ENCODE measurements around the gene TST. TPM values are rescaled to one million over a fixed set of nuclear protein-coding genes. Genes with fewer than 3 reads are reported as not detected.
A peak's percentile ranks its signal among the peaks of the same experiment; 100 is the strongest.

TST gene
- total and polyA plus RNA-seq, 2 of the 8 experiments (the other 6 are each of a cell fraction or from before 2014, with no cell fraction given): 22.6 to 61.6 TPM

- Histone ChIP-seq H2AK5ac (ENCODE audit: low read depth, low read length) (no peak overlapping the region), H2BK120ac (replicated peaks; ENCODE audit: low read depth, low read length) (no peak overlapping the region), H3K14ac (ENCODE audit: insufficient read length) (no peak overlapping the region), H3K79me1 (ENCODE audit: low read depth, low read length) (no peaks in the 10 kb centered on the region), H2BK5ac (ENCODE audit: low read depth, low read length) (no peak overlapping the region), H4K20me1 (replicated peaks in 1 of 2; ENCODE audit: control insufficient read depth in 1 of 2, insufficient read depth in 2 of 2, low read length in 2 of 2) (no peaks in the 10 kb centered on the region), H3K9me3 (ENCODE audit: insufficient read depth in 2 of 2, low read depth in 1 of 2, low read length in 1 of 2) (no peaks in the 10 kb centered on the region), H3K4me1 (replicated peaks in 1 of 4; ENCODE audit: control insufficient read depth in 3 of 4, insufficient read depth in 4 of 4, low read length in 3 of 4) (no peaks in the 10 kb centered on the region; a peak in 1 of 7 replicates), H3K23ac (ENCODE audit: insufficient read length) (no peak overlapping the region), H3K9ac (replicated peaks in 1 of 4; ENCODE audit: extremely low read depth in 1 of 4, low read depth in 3 of 4, low read length in 3 of 4) (no peak overlapping the region), H3K56ac (replicated peaks; ENCODE audit: insufficient read length, low read depth, low read length) (no peak overlapping the region), H3K27ac (ENCODE audit: low read depth, low read length) (no peak overlapping the region), H2BK20ac (ENCODE audit: low read length) (no peak overlapping the region), H4K8ac (ENCODE audit: extremely low read depth, insufficient read depth, low read length) (no peak overlapping the region), H3K79me2 (ENCODE audit: control insufficient read depth in 1 of 2, insufficient read depth in 2 of 2, low read length in 2 of 2) (no peaks in the 10 kb centered on the region), H3K4me3 (ENCODE audit: extremely low read depth in 1 of 4, insufficient read depth in 2 of 4, low read depth in 3 of 4, low read length in 4 of 4) (no peak overlapping the region), H3K36me3 (ENCODE audit: control insufficient read depth in 2 of 4, insufficient read depth in 4 of 4, low read length in 3 of 4) (no peaks in the 10 kb centered on the region), H3K4me2 (ENCODE audit: insufficient read depth in 1 of 2, low read depth in 2 of 2, low read length in 2 of 2) (no peak overlapping the region), H4K91ac (replicated peaks; ENCODE audit: insufficient read length, low read length) (no peak overlapping the region), H4K5ac (ENCODE audit: insufficient read length, low read depth, low read length) (no peak overlapping the region), H3K4ac (replicated peaks; ENCODE audit: insufficient read length, low read depth, low read length) (no peak overlapping the region), H2AFZ (ENCODE audit: low read length) (no peak overlapping the region), H3K23me2 (ENCODE audit: low read depth, low read length) (no peaks in the 10 kb centered on the region), H3K27me3 (replicated peaks in 1 of 4; ENCODE audit: control insufficient read depth in 3 of 4, extremely low read depth in 1 of 4, insufficient read depth in 3 of 4, low read length in 3 of 4) (peaks cover 0 to 11% (median 0%) of the 10 kb centered on the region in 4 experiments; a peak in 4 of 7 replicates), H2BK12ac (ENCODE audit: low read depth, low read length) (no peak overlapping the region), H3K18ac (ENCODE audit: extremely low read depth, low read length) (no peak overlapping the region), H2BK15ac (ENCODE audit: low read length) (no peak overlapping the region; the same call in 1 of the 2 replicates)
- DNase-seq (ENCODE audit: low read depth in 1 of 2, low spot score in 2 of 2): no peak
- POLR2A ChIA-PET (ENCODE audit: partially characterized antibody): interaction anchor here (0.7 to 3.0 kb wide), 6 partner anchors 12 to 30 kb away, joined by 3 to 13 read pairs (median 4); no protein-coding TSS in a partner anchor
- TF ChIP-seq CEBPB (IDR thresholded peaks at IDR 0.05; ENCODE audit: low read depth, low read length) (no peak), ZNF274 (IDR thresholded peaks at IDR 0.05; ENCODE audit: borderline replicate concordance, extremely low read depth, low read length) (no peak)
- TF ChIP-seq, protein P1, sequence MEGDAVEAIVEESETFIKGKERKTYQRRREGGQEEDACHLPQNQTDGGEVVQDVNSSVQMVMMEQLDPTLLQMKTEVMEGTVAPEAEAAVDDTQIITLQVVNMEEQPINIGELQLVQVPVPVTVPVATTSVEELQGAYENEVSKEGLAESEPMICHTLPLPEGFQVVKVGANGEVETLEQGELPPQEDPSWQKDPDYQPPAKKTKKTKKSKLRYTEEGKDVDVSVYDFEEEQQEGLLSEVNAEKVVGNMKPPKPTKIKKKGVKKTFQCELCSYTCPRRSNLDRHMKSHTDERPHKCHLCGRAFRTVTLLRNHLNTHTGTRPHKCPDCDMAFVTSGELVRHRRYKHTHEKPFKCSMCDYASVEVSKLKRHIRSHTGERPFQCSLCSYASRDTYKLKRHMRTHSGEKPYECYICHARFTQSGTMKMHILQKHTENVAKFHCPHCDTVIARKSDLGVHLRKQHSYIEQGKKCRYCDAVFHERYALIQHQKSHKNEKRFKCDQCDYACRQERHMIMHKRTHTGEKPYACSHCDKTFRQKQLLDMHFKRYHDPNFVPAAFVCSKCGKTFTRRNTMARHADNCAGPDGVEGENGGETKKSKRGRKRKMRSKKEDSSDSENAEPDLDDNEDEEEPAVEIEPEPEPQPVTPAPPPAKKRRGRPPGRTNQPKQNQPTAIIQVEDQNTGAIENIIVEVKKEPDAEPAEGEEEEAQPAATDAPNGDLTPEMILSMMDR (IDR thresholded peaks at IDR 0.05; ENCODE audit: control extremely low read depth in 1 of 3, insufficient read depth in 1 of 3, low read depth in 1 of 3, low read length in 3 of 3): peak; percentile 15 to 45 (median 20); a peak in 3 of 4 replicates
- CTCF ChIA-PET (ENCODE audit: partially characterized antibody): interaction anchor here (0.6 to 5.2 kb wide), 26 partner anchors 8 to 990 kb away, joined by 3 to 56 read pairs (median 4); no protein-coding TSS in a partner anchor
- FAIRE-seq: no peak
- WGBS, 2 experiments (ENCODE audit: extremely low coverage in 1 of 2, insufficient coverage in 1 of 2, insufficient read length in 1 of 2, insufficient replicate concordance in 2 of 2, low coverage in 1 of 2, low lambda C conversion rate in 2 of 2, missing lambda C conversion rate in 1 of 2): 79% methylated on average over 17 of the region's 17 CpGs; no CpG with 5 or more reads in 1 of the 2 experiments
Measured at GRCh38 chr22:37043828-37044538, 24.7 kb upstream of the TST start.

Data from H1 (cell line).